ENCODE data around the gene TENM3.

The TENM3 gene

GRCh38 chr4:182819751-182820150 lies 576.5 kb downstream of the TENM3 start:
- H3K9me3 ChIP-seq: no peaks in the 10 kb centered on the region
- H3K4me1 ChIP-seq: no peaks in the 10 kb centered on the region
- in situ Hi-C loops (cut with MboI; ENCODE audit: low sequenced_read_pairs): loop anchor here (25.0 kb wide), 2 partner anchors 357 to 1257 kb away; no protein-coding TSS in a partner anchor
- no peak overlapping the region for H3K4me3 ChIP-seq
- H3K27me3 ChIP-seq (ENCODE audit: low read depth): no peaks in the 10 kb centered on the region
- H3K36me3 ChIP-seq (replicated peaks): peaks cover 7% of the 10 kb centered on the region; the same call in 1 of the 2 replicates
- DNase-seq (ENCODE audit: low spot score in 2 of 2): no peak

DNA sequence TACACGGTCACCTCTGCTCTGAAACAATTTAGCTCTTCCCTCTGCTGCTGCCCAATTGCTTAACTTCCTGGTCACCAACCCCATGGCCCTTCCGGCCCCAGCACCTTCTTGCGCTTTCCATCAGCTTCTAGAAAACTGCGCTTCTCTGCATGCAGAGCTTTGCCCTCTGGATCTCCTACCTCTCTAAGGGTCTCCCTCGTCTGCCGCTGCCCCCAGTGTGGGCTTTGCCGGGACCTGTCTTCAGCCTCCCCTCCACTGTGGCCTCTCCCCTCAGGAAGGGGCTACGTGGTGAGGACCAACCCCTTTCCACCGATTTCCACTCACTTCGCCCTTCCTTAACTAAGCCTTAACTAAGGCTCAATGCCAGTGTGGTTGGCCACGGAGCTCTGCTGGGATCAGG lies 579.4 kb downstream of the TENM3 start:
- Histone ChIP-seq H3K9me3 (no peaks in the 10 kb centered on the region), H3K4me1 (no peaks in the 10 kb centered on the region), H3K27me3 (ENCODE audit: low read depth) (no peaks in the 10 kb centered on the region), H3K36me3 (replicated peaks) (peaks cover 7% of the 10 kb centered on the region; the same call in 1 of the 2 replicates), H3K4me3 (no peak overlapping the region)
- no peak for DNase-seq (ENCODE audit: low spot score in 2 of 2)
- in situ Hi-C loops (cut with MboI; ENCODE audit: low sequenced_read_pairs): loop anchor here (25.0 kb wide), 2 partner anchors 360 to 1260 kb away; no protein-coding TSS in a partner anchor

- H3K27me3 ChIP-seq (ENCODE audit: low read depth): no peaks in the 10 kb centered on the region
- in situ Hi-C loops (cut with MboI; ENCODE audit: low sequenced_read_pairs): loop anchor here (25.0 kb wide), 2 partner anchors 361 to 1261 kb away; no protein-coding TSS in a partner anchor
- peaks cover 7% of the 10 kb centered on the region; the same call in 1 of the 2 replicates for H3K36me3 ChIP-seq (replicated peaks)
- H3K4me3 ChIP-seq: no peak overlapping the region
- no peaks in the 10 kb centered on the region for H3K4me1 ChIP-seq
- no peaks in the 10 kb centered on the region for H3K9me3 ChIP-seq
- no peak for DNase-seq (ENCODE audit: low spot score in 2 of 2)
Measured at GRCh38 chr4:182823576-182823975, 580.4 kb downstream of the TENM3 start.

DNA sequence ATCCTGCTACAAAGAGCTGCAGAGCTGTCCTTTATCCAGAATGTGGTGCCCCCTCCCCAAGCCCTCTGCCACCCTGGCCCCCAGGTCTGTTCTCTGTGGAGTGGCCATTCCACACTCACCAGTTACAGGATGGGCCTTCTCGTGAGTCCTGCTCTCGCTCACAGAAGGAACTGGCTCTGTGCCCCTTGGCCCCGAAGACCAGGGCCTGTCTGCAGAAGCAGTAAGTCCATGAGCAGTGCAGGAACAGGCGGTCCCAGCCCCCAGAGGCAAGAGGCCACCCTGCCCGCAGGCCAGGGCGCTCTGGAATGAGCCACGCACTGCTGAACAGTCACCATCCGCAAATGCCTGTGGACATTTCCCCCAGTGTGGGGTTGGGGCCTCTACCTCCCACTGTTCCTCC lies 581.8 kb downstream of the TENM3 start:
- peaks cover 3% of the 10 kb centered on the region; the same call in 1 of the 2 replicates for H3K4me1 ChIP-seq
- in situ Hi-C loops (cut with MboI; ENCODE audit: low sequenced_read_pairs): no loop called here
- no peaks in the 10 kb centered on the region for H3K36me3 ChIP-seq (replicated peaks)

DNA sequence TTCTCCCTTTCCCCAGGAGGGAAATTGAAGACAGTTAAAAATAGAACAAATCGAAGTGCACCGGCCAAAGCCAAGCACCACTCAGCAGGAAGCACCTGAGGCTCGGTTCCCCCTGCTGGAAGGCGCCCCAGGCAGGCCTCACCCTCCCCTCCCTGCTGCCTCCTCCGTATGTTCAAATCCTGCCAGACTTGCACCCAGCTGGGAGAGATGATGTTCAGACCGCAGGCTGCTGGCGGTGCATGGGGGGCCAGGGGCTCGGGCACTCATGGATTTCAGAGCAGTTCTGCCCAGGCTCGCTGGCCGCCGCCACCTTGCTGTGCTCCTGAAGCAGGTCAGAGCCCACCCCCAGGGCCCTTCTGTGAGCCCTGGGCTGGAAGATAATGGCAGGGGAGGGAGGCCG lies 582.6 kb downstream of the TENM3 start:
- Histone ChIP-seq H3K4me3 (no peak overlapping the region), H3K4me1 (peaks cover 5% of the 10 kb centered on the region; the same call in 1 of the 2 replicates), H3K9me3 (no peaks in the 10 kb centered on the region), H3K27me3 (ENCODE audit: low read depth) (no peaks in the 10 kb centered on the region), H3K36me3 (replicated peaks) (no peaks in the 10 kb centered on the region)
- in situ Hi-C loops (cut with MboI; ENCODE audit: low sequenced_read_pairs): no loop called here
- no peak for DNase-seq (ENCODE audit: low spot score in 2 of 2)

More for the DNA sequence above, 581.8 kb downstream of the TENM3 start:
- no peak for DNase-seq (ENCODE audit: low spot score in 2 of 2)
- Histone ChIP-seq H3K9me3 (no peaks in the 10 kb centered on the region), H3K4me3 (no peak overlapping the region), H3K27me3 (ENCODE audit: low read depth) (no peaks in the 10 kb centered on the region)

DNA sequence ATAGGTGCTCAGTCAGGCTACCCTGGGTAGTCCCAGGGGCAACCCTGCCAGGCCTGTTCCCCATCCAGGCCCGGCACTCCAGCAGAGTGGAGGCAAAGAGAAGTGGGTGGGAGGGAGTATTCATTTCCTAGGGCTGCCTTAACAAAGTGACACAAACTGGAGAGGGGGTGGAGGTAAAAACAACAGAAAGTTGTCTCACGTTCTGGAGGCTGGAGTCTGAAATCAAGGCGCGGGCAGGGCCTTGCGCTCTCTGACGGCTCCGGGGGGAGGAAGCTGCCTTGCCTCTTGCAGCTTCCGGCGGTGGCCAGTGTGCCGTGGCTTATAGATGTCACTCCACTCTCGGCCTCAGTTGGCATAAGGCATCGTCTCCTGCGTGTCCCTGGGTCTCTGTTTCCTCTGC lies 583.2 kb downstream of the TENM3 start:
- no peak for DNase-seq (ENCODE audit: low spot score in 2 of 2)
- H3K9me3 ChIP-seq: no peaks in the 10 kb centered on the region
- in situ Hi-C loops (cut with MboI; ENCODE audit: low sequenced_read_pairs): no loop called here
- no peaks in the 10 kb centered on the region for H3K27me3 ChIP-seq (ENCODE audit: low read depth)
- peaks cover 5% of the 10 kb centered on the region; the same call in 1 of the 2 replicates for H3K4me1 ChIP-seq
- no peak overlapping the region for H3K4me3 ChIP-seq
- H3K36me3 ChIP-seq (replicated peaks): no peaks in the 10 kb centered on the region

DNA sequence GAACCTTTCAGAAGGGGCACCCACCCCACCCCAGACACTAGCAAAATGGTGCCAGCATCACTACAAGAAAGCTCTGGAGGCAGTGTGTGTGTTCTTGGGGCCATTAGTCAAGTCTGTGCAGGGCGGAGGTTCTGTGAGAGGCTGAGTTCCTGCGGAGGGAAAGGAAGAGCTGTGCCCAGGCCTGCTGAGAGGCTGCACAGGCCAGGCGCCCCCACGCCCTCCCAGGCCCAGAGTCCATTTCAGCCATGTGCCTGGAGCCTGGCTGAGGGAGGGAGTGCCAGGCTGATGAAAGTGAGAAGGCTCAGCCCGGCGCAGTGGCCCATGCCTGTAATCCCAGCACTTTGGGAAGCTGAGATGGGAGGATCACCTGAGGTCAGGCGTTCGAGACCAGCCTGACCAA lies 584.0 kb downstream of the TENM3 start:
- no peak overlapping the region for H3K4me3 ChIP-seq
- no peak for DNase-seq (ENCODE audit: low spot score in 2 of 2)
- H3K9me3 ChIP-seq: no peaks in the 10 kb centered on the region
- in situ Hi-C loops (cut with MboI; ENCODE audit: low sequenced_read_pairs): no loop called here
- H3K36me3 ChIP-seq (replicated peaks): no peaks in the 10 kb centered on the region
- H3K27me3 ChIP-seq (ENCODE audit: low read depth): no peaks in the 10 kb centered on the region
- H3K4me1 ChIP-seq: peaks cover 5% of the 10 kb centered on the region; the same call in 1 of the 2 replicates

- H3K4me3 ChIP-seq: no peak overlapping the region
- H3K36me3 ChIP-seq (replicated peaks): no peaks in the 10 kb centered on the region
- in situ Hi-C loops (cut with MboI; ENCODE audit: low sequenced_read_pairs): no loop called here
- no peaks in the 10 kb centered on the region for H3K27me3 ChIP-seq (ENCODE audit: low read depth)
- H3K4me1 ChIP-seq: peaks cover 5% of the 10 kb centered on the region; the same call in 1 of the 2 replicates
- no peak for DNase-seq (ENCODE audit: low spot score in 2 of 2)
- H3K9me3 ChIP-seq: no peaks in the 10 kb centered on the region
Measured at GRCh38 chr4:182827954-182828353, 584.8 kb downstream of the TENM3 start.

DNA sequence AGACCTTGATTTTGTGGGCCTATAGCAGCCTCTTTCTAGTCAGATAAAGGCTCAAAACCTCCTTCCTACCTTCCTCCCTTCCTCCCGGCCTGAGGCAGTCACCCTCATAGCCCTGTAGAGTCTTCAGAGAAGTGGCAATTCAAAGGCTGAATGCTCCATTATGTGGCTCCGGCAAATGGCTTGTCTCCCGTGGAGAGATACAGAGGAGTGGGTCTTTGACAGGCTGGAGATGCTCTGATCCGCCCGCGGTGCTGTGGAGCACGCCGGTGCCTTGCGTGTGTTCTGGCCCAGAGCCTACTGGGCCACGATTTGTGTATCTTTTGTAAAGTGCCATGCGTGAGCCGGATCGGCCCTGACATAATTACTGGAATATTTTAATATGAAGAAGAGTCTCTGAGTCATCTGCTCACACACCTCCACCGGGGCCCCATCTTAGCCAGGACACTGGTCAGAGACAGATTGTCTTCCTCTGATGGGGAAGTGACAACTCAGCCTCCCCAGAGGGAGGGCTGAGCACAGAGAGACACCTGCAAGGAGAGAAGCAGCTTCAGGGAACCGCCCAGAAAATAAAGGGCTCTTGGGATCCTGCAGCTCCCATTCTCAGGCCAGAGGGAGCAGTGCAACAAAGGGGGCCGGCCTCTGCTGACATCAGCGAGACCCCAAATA lies 585.3 kb downstream of the TENM3 start:
- Histone ChIP-seq H3K4me1 (peaks cover 5% of the 10 kb centered on the region; the same call in 1 of the 2 replicates), H3K27me3 (ENCODE audit: low read depth) (no peaks in the 10 kb centered on the region), H3K4me3 (no peak overlapping the region), H3K9me3 (no peaks in the 10 kb centered on the region), H3K36me3 (replicated peaks) (no peaks in the 10 kb centered on the region)
- in situ Hi-C loops (cut with MboI; ENCODE audit: low sequenced_read_pairs): no loop called here
- DNase-seq (ENCODE audit: low spot score in 2 of 2): no peak

GRCh38 chr4:182829196-182829595 lies 586.0 kb downstream of the TENM3 start:
- Histone ChIP-seq H3K4me3 (no peak overlapping the region), H3K9me3 (no peaks in the 10 kb centered on the region), H3K4me1 (peaks cover 5% of the 10 kb centered on the region; the same call in 1 of the 2 replicates), H3K27me3 (ENCODE audit: low read depth) (no peaks in the 10 kb centered on the region), H3K36me3 (replicated peaks) (no peaks in the 10 kb centered on the region)
- DNase-seq (ENCODE audit: low spot score in 2 of 2): no peak
- in situ Hi-C loops (cut with MboI; ENCODE audit: low sequenced_read_pairs): no loop called here

- DNase-seq (ENCODE audit: low spot score in 2 of 2): no peak
- no peak overlapping the region for H3K4me3 ChIP-seq
- no peaks in the 10 kb centered on the region for H3K9me3 ChIP-seq
- no peaks in the 10 kb centered on the region for H3K27me3 ChIP-seq (ENCODE audit: low read depth)
- peaks cover 5% of the 10 kb centered on the region; the same call in 1 of the 2 replicates for H3K4me1 ChIP-seq
- in situ Hi-C loops (cut with MboI; ENCODE audit: low sequenced_read_pairs): no loop called here
- no peaks in the 10 kb centered on the region for H3K36me3 ChIP-seq (replicated peaks)
Measured at GRCh38 chr4:182831376-182831775, 588.2 kb downstream of the TENM3 start.

- H3K4me1 ChIP-seq: peaks cover 5% of the 10 kb centered on the region; the same call in 1 of the 2 replicates
- in situ Hi-C loops (cut with MboI; ENCODE audit: low sequenced_read_pairs): no loop called here
- DNase-seq (ENCODE audit: low spot score in 2 of 2): no peak
- H3K36me3 ChIP-seq (replicated peaks): no peaks in the 10 kb centered on the region
- H3K4me3 ChIP-seq: no peak overlapping the region
- H3K27me3 ChIP-seq (ENCODE audit: low read depth): no peaks in the 10 kb centered on the region
- H3K9me3 ChIP-seq: no peaks in the 10 kb centered on the region
Measured at GRCh38 chr4:182832352-182833120, 589.3 kb downstream of the TENM3 start.

- Histone ChIP-seq H3K36me3 (replicated peaks) (no peaks in the 10 kb centered on the region), H3K9me3 (no peaks in the 10 kb centered on the region), H3K4me3 (no peak overlapping the region), H3K4me1 (peaks cover 2% of the 10 kb centered on the region; the same call in 1 of the 2 replicates), H3K27me3 (ENCODE audit: low read depth) (no peaks in the 10 kb centered on the region)
- no peak for DNase-seq (ENCODE audit: low spot score in 2 of 2)
- in situ Hi-C loops (cut with MboI; ENCODE audit: low sequenced_read_pairs): no loop called here
Measured at GRCh38 chr4:182835006-182835740, 592.0 kb downstream of the TENM3 start.
